GM15510 (cell line): ENCODE data around the gene ARHGDIB.
A peak's percentile ranks its signal among the peaks of the same experiment; 100 is the strongest.

Experiments
- POLR2A ChIP-seq: IDR thresholded peaks from 3 replicates; pipeline ENCODE4 v1.6.1; 2011; ENCODE audit warnings: borderline replicate concordance; ENCODE audit not compliant: insufficient read length; ENCODE audit errors: extremely low read depth

The ARHGDIB gene

GRCh38 chr12:14961466-14962152 is at the start of gene ARHGDIB:
Gene ARHGDIB, minus strand, starts transcription at chr12:14961601. Its CDS starts 10,889 bp downstream, at chr12:14950712.
- peak; percentile 71 for TF ChIP-seq POLR2A

- TF ChIP-seq POLR2A, result no peak
Measured at GRCh38 chr12:15011162-15011561, 49.8 kb upstream of the ARHGDIB start.

GRCh38 chr12:15007551-15007950 is 46.1 kb upstream of the ARHGDIB start:
- no peak for TF ChIP-seq POLR2A

GRCh38 chr12:15005064-15005463 is 43.7 kb upstream of the ARHGDIB start:
- TF ChIP-seq POLR2A, result no peak

- TF ChIP-seq POLR2A, result no peak
Measured at GRCh38 chr12:15004421-15004820, 43.0 kb upstream of the ARHGDIB start.

- no peak for TF ChIP-seq POLR2A
Measured at GRCh38 chr12:15001733-15002382, 40.5 kb upstream of the ARHGDIB start.

- no peak for TF ChIP-seq POLR2A
Measured at GRCh38 chr12:15000575-15000974, 39.2 kb upstream of the ARHGDIB start.

- TF ChIP-seq POLR2A, result no peak
Measured at GRCh38 chr12:14999695-15000365, 38.4 kb upstream of the ARHGDIB start.

- no peak for TF ChIP-seq POLR2A
Measured at GRCh38 chr12:14999021-14999694, 37.8 kb upstream of the ARHGDIB start.

- TF ChIP-seq POLR2A, result no peak
Measured at GRCh38 chr12:14997998-14998397, 36.6 kb upstream of the ARHGDIB start.

- TF ChIP-seq POLR2A, result no peak
Measured at GRCh38 chr12:14995583-14996425, 34.4 kb upstream of the ARHGDIB start.

- no peak for TF ChIP-seq POLR2A
Measured at GRCh38 chr12:14994610-14995009, 33.2 kb upstream of the ARHGDIB start.

- TF ChIP-seq POLR2A, result no peak
Measured at GRCh38 chr12:14993537-14994266, 32.3 kb upstream of the ARHGDIB start.

- no peak for TF ChIP-seq POLR2A
Measured at GRCh38 chr12:14993117-14993516, 31.7 kb upstream of the ARHGDIB start.
